ENCODE results near the gene KIAA1586. TPM values are rescaled to one million over a fixed set of nuclear protein-coding genes. Genes with fewer than 3 reads are reported as not detected.
"Not testable (repeated sequence)": the region's sequence is repeated elsewhere in the genome, so short reads cannot be mapped to it uniquely, and the experiment has no call there.

KIAA1586 gene
- total RNA-seq, 6 donors from 2014 or later = 2.7 to 11.3 (median 7.5) TPM

GRCh38 chr6:57027301-57027700, 19.2 kb upstream of the KIAA1586 start:
- DNase-seq (no peak), ATAC-seq (ENCODE audit: low FRiP score in 2 of 2) (no peak)
- no peaks in the 10 kb centered on the region for H3K27me3 ChIP-seq
- no peaks in the 10 kb centered on the region for H3K36me3 ChIP-seq
- no peak overlapping the region for H3K27ac ChIP-seq
- TF ChIP-seq POLR2AphosphoS5 (IDR thresholded peaks at IDR 0.05) (no peak), EP300 (IDR thresholded peaks at IDR 0.05) (no peak), POLR2A (IDR thresholded peaks at IDR 0.05) (no peak)
- TF ChIP-seq, protein P1, sequence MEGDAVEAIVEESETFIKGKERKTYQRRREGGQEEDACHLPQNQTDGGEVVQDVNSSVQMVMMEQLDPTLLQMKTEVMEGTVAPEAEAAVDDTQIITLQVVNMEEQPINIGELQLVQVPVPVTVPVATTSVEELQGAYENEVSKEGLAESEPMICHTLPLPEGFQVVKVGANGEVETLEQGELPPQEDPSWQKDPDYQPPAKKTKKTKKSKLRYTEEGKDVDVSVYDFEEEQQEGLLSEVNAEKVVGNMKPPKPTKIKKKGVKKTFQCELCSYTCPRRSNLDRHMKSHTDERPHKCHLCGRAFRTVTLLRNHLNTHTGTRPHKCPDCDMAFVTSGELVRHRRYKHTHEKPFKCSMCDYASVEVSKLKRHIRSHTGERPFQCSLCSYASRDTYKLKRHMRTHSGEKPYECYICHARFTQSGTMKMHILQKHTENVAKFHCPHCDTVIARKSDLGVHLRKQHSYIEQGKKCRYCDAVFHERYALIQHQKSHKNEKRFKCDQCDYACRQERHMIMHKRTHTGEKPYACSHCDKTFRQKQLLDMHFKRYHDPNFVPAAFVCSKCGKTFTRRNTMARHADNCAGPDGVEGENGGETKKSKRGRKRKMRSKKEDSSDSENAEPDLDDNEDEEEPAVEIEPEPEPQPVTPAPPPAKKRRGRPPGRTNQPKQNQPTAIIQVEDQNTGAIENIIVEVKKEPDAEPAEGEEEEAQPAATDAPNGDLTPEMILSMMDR (IDR thresholded peaks at IDR 0.05) = no peak
- no peak overlapping the region for H3K4me3 ChIP-seq
- peaks cover 0 to 3% (median 0%) of the 10 kb centered on the region in 4 donors for H3K4me1 ChIP-seq
- peaks cover 0 to 8% (median 7%) of the 10 kb centered on the region in 4 donors for H3K9me3 ChIP-seq
- WGBS, 2 donors = 87 to 89% methylated on average over 3 of the region's 3 CpGs

DNA sequence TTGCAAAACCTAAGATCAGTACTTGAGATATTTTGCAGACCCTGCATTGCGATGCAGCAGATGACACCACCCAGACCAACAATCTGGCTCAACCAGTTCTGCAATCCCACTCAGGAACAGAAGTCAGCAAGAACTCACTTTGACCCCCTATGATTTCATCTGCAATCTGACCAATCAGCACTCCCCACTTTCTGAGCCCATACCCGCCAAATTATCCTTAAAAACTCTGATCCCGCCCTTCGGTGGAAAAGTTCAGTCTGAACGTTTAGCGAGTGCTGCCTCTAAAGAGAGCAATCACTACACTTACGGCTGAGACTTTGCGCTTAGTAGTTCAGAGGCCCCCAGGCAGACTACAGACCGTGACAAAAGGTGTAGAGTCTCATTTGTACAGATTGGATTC, 17.3 kb upstream of the KIAA1586 start:
- peaks cover 0 to 8% (median 6%) of the 10 kb centered on the region in 4 donors for H3K9me3 ChIP-seq
- H3K27ac ChIP-seq = no peak overlapping the region
- DNase-seq (no peak), ATAC-seq (ENCODE audit: low FRiP score in 2 of 2) (no peak)
- H3K36me3 ChIP-seq = no peaks in the 10 kb centered on the region
- H3K4me1 ChIP-seq = peaks cover 0 to 3% (median 0%) of the 10 kb centered on the region in 4 donors
- no peaks in the 10 kb centered on the region for H3K27me3 ChIP-seq
- no peak for TF ChIP-seq POLR2A (IDR thresholded peaks at IDR 0.05)
- TF ChIP-seq POLR2AphosphoS5 (IDR thresholded peaks at IDR 0.05) = no peak
- H3K4me3 ChIP-seq = no peak overlapping the region
- WGBS, 2 donors = 91 to 94% methylated on average over 9 of the region's 9 CpGs

- TF ChIP-seq POLR2A (IDR thresholded peaks at IDR 0.05) (no peak), EP300 (IDR thresholded peaks at IDR 0.05) (no peak)
- TF ChIP-seq, protein P1 (IDR thresholded peaks at IDR 0.05) = no peak
- no peak for ATAC-seq (ENCODE audit: low FRiP score in 2 of 2)
- WGBS, 2 donors = 84 to 93% methylated on average over 3 of the region's 3 CpGs
These were observed 13.3 kb upstream of the KIAA1586 start for GRCh38 chr6:57033228-57033627.

DNA sequence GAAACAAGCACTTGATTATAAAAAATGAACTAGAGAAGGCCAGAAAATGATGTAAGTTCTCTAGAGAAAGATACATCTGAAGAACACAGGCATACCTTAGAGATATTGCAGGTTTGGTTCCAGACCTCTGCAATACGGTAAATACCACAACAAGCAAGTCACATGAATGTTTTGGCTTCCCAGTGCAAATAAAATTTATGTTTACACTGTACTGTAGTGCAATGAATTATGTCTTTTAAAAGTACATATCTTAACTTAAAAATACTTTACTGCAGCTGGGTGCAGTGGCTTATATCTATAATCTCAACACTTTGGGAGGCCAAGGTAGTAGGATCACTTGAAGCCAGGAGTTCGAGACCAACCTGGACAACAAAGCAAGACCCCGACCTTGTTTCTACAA, 10.9 kb upstream of the KIAA1586 start:
- WGBS, 2 donors = 29 to 48% methylated on average over 3 of the region's 3 CpGs
- ATAC-seq (ENCODE audit: low FRiP score in 2 of 2) = no peak

More at GRCh38 chr6:57033228-57033627, 13.3 kb upstream of the KIAA1586 start:
- Histone ChIP-seq H3K4me1 (peaks cover 0 to 3% (median 0%) of the 10 kb centered on the region in 4 donors), H3K27me3 (no peaks in the 10 kb centered on the region), H3K36me3 (no peaks in the 10 kb centered on the region), H3K27ac (no peak overlapping the region), H3K9me3 (no peaks in the 10 kb centered on the region), H3K4me3 (no peak overlapping the region)
- no peak for DNase-seq

DNA sequence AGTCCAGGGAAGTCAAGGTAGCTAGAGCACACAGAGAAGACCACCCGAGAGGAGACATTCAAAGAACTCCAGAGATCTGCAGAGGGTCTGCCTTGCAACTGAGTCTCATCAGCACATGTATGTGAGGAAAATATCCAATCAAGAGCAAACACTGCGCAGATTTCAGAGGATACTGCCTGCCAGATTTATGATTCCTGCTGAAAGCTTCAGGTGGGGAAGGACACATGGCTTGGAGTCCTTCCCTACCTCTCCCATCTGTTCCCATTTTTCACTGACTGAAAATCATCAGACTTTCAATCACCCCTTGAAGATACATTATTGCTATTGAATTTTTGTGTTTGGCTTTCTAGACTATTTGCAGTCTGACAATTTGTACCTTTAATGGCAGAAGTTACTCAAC, 7.6 kb upstream of the KIAA1586 start:
- TF ChIP-seq, protein P1 (IDR thresholded peaks at IDR 0.05) = no peak
- TF ChIP-seq POLR2A (IDR thresholded peaks at IDR 0.05) (no peak), EP300 (IDR thresholded peaks at IDR 0.05) (no peak), POLR2AphosphoS5 (IDR thresholded peaks at IDR 0.05) (no peak)
- 90 to 94% methylated on average over 2 of the region's 2 CpGs for WGBS, 2 donors
- Histone ChIP-seq H3K4me3 (no peak overlapping the region), H3K36me3 (no peaks in the 10 kb centered on the region), H3K9me3 (no peaks in the 10 kb centered on the region), H3K27ac (no peak overlapping the region), H3K4me1 (no peaks in the 10 kb centered on the region), H3K27me3 (no peaks in the 10 kb centered on the region)
- ATAC-seq (ENCODE audit: low FRiP score in 2 of 2) (no peak), DNase-seq (no peak)

More for the DNA sequence above, 10.9 kb upstream of the KIAA1586 start:
- Histone ChIP-seq H3K9me3 (no peaks in the 10 kb centered on the region), H3K4me3 (no peak overlapping the region), H3K4me1 (peaks cover 0 to 3% (median 0%) of the 10 kb centered on the region in 4 donors), H3K36me3 (no peaks in the 10 kb centered on the region), H3K27me3 (no peaks in the 10 kb centered on the region), H3K27ac (no peak overlapping the region)
- no peak for DNase-seq
- TF ChIP-seq POLR2A (IDR thresholded peaks at IDR 0.05) = no peak
- no peak for TF ChIP-seq POLR2AphosphoS5 (IDR thresholded peaks at IDR 0.05)
- TF ChIP-seq EP300 (IDR thresholded peaks at IDR 0.05) = no peak

GRCh38 chr6:57040011-57040410, 6.5 kb upstream of the KIAA1586 start:
- no peak overlapping the region for H3K27ac ChIP-seq
- TF ChIP-seq, protein P1 (IDR thresholded peaks at IDR 0.05) = no peak
- TF ChIP-seq EP300 (IDR thresholded peaks at IDR 0.05) (no peak), POLR2AphosphoS5 (IDR thresholded peaks at IDR 0.05) (no peak), POLR2A (IDR thresholded peaks at IDR 0.05) (no peak)
- no peak for ATAC-seq (ENCODE audit: low FRiP score in 2 of 2)
- H3K4me3 ChIP-seq = no peak overlapping the region
- H3K27me3 ChIP-seq = no peaks in the 10 kb centered on the region
- DNase-seq = no peak
- WGBS, 2 donors = 79 to 85% methylated on average over 4 to 5 of the region's 5 CpGs
- H3K4me1 ChIP-seq = no peaks in the 10 kb centered on the region
- no peaks in the 10 kb centered on the region for H3K9me3 ChIP-seq
- no peaks in the 10 kb centered on the region for H3K36me3 ChIP-seq

- not testable (repeated sequence) for H3K36me3 ChIP-seq; H3K9me3 ChIP-seq; ATAC-seq (ENCODE audit: low FRiP score in 2 of 2); H3K27me3 ChIP-seq; H3K27ac ChIP-seq; H3K4me1 ChIP-seq; DNase-seq; H3K4me3 ChIP-seq
- WGBS, 2 donors = 83 to 100% methylated on average over 1 of the region's 1 CpG
These were observed 2.4 kb upstream of the KIAA1586 start for GRCh38 chr6:57044061-57044460.

All from upper lobe of left lung (tissue), 6 donors.